IPS-18c (cell line): Measurements from ENCODE around the gene EMP2.

ENCODE experiments used
- H3K4me3 ChIP-seq: 2 replicates; pipeline ENCODE4 v1.7.0; 2013; ENCODE audit warnings: low read depth, mild to moderate bottlenecking, low read length, moderate library complexity; ENCODE audit not compliant: insufficient read depth
- H3K9me3 ChIP-seq: one replicate; pipeline ENCODE4 v1.6.1; 2013; ENCODE audit warnings: mild to moderate bottlenecking, low read length, moderate library complexity; ENCODE audit not compliant: control insufficient read depth, insufficient read depth

Gene EMP2

DNA sequence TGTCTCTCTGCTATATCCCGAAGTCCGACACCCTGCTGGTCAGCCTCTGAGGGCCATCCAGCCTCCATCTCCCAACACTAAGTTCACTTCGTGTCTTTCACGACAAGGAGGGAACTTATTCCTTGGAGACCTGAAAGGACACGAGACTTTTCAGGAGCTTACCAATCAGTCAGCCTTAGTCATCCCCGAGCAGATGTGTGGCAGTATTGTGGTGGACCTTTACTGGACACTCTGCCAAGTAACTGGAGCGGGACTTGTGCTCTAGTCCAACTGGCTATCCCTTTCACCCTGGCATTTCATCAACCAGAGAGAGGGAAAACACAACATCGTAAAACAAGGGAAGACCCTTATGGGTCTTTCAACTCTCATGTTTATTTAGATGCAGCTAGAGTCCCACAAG lies 87.1 kb downstream of the EMP2 start:
- no peak overlapping the region for H3K4me3 ChIP-seq
- H3K9me3 ChIP-seq: peaks cover 3% of the 10 kb centered on the region

DNA sequence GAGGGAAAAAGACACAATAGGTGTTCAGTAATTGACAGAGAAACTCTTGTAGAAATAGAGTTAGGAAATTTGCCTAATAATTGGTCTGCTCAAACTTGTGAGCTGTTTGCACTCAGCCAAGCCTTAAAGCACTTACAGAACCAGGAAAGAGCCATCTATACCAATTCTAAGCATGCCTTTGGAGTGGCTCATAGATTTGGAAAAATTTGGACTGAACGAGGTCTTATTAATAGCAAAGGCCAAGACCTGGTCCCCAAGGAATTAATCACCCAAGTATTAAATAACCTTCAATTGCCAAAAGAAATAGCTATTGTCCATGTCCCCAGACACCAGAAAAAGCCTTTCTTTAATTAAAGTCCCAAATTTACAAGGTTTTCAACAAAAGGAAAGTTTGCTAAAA lies 90.3 kb downstream of the EMP2 start:
- peaks cover 2% of the 10 kb centered on the region for H3K9me3 ChIP-seq
- H3K4me3 ChIP-seq: no peak overlapping the region

DNA sequence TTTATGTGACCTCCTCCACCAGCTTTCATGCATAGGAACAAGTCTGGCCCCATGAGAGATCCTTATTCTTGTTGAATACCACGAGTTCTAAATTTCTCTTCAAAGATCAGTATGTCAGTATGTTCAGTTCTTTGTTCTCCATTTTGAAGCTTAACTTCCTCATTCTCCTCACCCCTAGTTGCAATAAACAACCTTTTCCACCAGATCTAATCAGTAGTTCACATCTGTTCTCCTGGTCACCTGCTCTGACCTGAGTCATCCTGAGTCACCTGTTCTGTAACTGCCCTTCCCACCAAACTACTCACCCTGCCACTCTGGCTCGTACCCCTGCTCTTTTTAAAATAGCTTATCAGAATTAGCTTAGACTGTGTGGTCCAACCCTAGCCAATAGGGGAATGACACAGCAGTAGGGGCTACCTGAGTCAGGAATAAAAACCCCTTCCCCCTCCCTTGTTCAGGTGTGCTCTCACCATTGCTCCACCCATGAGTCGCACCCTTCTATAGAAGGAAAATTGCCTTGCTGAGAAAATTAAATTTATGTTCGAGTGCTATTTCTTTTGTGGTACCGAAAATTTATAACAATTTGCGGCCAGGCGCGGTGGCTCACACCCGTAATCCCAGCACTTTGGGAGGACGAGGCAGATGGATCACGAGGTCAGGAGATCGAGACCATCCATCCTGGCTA lies 94.6 kb downstream of the EMP2 start:
- no peak overlapping the region for H3K4me3 ChIP-seq
- H3K9me3 ChIP-seq: peaks cover 4% of the 10 kb centered on the region

DNA sequence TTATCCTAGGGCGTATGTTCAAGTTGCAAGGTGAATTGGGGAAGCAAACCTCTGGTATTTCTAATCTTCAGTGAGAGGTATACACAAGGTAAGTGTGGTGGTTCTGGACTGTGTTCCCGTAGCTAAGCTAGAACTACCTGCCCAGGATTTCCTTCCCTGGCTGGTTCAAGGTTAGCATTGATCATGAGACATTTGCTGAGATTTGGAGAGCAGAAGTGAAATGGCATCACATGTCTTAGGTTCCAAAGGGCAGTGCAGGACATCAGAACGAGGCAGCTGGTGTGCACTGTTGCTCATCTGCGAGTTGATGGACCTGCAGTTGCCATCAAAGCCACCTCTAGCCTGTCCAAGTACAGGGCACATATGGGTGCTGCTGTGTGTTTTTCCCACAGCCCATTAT lies 95.2 kb downstream of the EMP2 start:
- Histone ChIP-seq H3K9me3 (peaks cover 4% of the 10 kb centered on the region), H3K4me3 (no peak overlapping the region)

DNA sequence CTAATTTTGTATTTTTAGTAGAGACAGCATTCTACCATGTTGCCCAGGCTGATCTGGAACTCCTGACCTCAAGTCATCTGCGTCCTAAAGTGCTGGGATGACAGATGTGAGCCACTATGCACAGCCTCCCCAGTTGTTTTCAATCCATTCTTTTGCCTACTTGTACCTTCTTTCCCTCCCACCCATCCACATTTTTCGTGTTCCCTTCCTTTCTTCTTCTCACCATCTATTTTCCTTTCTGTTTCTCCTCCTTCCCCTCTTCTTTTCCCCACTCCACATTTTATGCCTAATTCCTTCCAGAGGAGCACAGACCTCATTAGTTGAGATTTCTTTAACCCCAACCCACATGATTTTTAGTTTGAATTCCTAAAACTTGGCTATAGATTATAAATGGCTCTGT lies 100.2 kb downstream of the EMP2 start:
- H3K4me3 ChIP-seq: no peak overlapping the region
- peaks cover 2% of the 10 kb centered on the region for H3K9me3 ChIP-seq
